GM12875 (cell line): Measurements from ENCODE around the gene KTN1.

Experiments used
- H3K4me3 ChIP-seq: one replicate; pipeline ENCODE4 v1.5.1; 2011; ENCODE audit warnings: low read depth, low read length, control low read depth
- TF ChIP-seq, protein P1 (sequence below): IDR thresholded peaks from 2 replicates; pipeline ENCODE4 v1.5.1; 2011; ENCODE audit warnings: low read depth, mild to moderate bottlenecking, control low read depth, inconsistent platforms, low read length, moderate library complexity, borderline replicate concordance; ENCODE audit not compliant: insufficient read depth

The KTN1 gene

DNA sequence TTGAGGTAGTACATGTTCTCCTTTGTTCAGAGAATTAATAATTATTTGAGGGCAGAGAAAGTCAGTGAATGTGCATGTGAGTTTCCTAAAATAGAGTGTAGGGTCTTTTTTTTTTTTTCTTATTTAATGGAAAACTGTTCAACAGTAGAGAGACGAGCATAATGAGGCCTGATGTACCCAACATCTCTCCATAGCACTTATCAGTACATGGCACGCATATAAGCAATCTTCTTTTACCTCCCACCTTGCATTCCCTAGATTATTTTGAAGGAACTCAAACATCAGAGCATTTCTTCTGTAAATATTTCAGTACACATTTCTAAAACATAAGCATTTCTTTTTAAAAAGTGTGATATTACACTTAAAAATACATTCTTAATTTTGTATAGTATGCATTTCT, 87.8 kb downstream of the KTN1 start:
- TF ChIP-seq, protein P1, sequence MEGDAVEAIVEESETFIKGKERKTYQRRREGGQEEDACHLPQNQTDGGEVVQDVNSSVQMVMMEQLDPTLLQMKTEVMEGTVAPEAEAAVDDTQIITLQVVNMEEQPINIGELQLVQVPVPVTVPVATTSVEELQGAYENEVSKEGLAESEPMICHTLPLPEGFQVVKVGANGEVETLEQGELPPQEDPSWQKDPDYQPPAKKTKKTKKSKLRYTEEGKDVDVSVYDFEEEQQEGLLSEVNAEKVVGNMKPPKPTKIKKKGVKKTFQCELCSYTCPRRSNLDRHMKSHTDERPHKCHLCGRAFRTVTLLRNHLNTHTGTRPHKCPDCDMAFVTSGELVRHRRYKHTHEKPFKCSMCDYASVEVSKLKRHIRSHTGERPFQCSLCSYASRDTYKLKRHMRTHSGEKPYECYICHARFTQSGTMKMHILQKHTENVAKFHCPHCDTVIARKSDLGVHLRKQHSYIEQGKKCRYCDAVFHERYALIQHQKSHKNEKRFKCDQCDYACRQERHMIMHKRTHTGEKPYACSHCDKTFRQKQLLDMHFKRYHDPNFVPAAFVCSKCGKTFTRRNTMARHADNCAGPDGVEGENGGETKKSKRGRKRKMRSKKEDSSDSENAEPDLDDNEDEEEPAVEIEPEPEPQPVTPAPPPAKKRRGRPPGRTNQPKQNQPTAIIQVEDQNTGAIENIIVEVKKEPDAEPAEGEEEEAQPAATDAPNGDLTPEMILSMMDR = no peak
- no peak overlapping the region for H3K4me3 ChIP-seq

DNA sequence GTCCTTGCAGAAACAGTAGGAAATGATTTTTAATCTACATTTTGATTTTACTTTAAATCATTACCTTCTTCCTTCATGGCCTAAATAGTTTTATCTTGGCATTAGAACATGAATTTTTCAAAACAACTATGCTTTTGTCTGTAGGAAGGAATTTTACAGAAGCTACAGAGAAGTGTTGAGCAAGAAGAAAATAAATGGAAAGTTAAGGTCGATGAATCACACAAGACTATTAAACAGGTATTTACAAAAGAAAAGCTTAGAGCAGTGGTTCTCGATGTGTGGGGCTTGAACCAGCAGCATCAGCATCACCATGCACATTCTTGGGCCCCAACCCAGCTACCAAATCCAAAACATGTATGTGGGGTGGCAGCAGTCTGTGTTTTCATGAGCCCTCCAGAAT, 91.6 kb downstream of the KTN1 start:
- H3K4me3 ChIP-seq = no peak overlapping the region
- TF ChIP-seq, protein P1 = no peak

DNA sequence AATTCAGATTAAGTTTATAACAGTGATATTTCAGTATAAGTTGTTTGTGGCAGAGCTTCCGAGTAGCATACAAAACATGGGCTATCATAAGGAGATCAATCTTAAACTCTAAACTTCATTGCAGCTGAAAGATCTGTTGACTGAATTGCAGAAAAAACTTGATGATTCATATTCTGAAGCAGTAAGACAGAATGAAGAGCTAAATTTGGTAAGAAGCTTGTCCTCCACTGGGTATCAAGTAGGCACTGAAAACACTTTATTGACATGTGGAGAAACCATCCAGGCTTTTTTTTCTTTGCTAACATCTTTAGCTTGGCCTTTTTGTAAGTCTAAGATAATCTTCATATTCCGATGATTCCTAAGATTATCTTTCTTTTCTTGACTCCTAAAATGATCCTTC, 93.0 kb downstream of the KTN1 start:
- H3K4me3 ChIP-seq = no peak overlapping the region
- TF ChIP-seq, protein P1 = no peak

DNA sequence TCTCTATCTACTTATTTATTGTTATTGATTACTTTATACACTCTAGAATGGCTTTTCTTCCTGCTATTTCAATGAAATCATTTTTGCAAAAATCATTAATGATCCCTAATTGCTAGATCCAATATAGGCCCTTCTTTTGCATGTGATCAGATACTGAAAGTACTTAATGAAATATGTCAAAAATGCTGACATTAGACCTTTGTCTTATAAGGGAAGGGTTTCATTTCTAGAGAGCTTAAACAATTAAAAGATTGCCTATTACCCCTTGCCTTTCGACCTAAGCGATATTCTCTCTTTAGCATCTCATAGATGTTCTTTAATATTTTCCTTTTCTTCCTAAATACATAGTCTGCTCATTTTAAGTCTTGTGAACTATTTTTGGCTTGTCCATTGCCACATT, 101.1 kb downstream of the KTN1 start:
- TF ChIP-seq, protein P1 = no peak

DNA sequence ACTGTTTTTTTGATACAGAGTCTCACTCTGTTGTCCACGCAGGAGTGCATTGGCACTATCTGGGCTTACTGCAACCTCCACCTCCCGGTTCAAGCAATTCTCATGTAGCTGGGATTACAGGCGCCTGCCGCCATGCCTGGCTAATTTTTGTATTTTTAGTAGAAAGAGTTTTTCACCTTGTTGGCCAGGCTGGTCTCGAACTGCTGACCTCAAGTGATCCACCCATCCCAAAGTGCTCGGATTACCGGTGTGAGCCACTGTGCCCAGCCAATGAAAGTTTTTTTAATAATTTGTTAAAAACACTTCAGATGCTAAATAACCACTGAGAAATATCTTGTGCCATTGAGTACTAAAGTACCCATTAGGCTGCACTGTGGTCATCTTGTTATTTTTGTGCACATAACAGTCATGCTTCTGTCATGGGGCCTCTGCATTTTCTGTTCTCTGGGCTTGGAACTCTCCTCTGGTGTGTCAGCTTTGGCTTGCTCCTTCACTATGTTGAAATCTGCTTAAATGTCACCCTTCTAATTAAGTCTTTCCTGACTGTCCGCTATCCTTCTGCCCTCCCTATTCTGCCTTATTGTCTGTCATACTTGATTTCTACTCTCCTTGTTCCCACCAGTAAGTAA, 105.1 kb downstream of the KTN1 start:
- TF ChIP-seq, protein P1 = no peak
- no peak overlapping the region for H3K4me3 ChIP-seq

More for the DNA sequence above, 101.1 kb downstream of the KTN1 start:
- H3K4me3 ChIP-seq = no peak overlapping the region

DNA sequence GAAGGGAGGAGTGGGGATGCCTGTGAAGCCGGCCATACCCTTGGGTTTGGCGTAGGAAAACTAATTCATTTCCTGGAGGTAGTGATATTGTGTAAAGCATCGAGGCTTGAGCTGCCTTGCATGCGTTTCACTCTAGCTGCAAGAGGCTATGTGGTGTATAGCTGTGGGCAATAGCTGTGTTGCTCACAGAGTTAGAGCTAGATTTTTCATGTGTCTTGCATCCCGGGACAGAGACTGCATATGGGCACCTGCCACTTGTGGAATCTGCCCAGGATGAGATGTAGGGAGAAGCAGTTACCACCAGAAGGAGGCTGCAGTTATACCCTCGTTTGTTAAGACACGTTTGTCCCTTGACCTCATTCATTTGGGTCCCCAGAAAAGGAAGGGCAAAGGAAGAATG, 106.7 kb downstream of the KTN1 start:
- H3K4me3 ChIP-seq = no peak overlapping the region
- TF ChIP-seq, protein P1 = no peak

DNA sequence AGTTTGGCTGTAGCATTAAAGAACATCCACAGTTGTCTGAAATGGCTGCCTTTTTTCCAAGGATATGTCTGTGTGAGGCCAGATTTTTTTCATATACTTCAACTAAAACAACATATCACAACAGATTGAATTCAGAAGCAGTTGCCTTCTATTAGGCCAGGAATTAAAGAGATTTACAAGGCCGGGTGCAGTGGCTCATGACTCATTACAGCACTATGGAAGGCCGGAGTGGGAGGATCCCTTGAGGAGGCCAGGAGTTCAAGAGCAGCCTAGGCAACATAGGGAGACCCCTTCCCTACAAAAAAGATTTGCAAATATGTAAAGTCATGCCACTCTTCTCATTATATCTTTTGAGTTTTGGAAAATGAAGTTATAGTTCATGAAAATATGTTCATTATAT, 108.6 kb downstream of the KTN1 start:
- TF ChIP-seq, protein P1 = no peak

More for the DNA sequence above, 108.6 kb downstream of the KTN1 start:
- H3K4me3 ChIP-seq = no peak overlapping the region
